MM.1S (cell line): Measurements from ENCODE around the gene CCR6.

ENCODE experiments used
- CTCF ChIP-seq: fragments of 300-600 bp; sonication (generic); IDR thresholded peaks from 2 replicates; pipeline ENCODE4 v1.5.1; 2016; ENCODE audit warnings: antibody characterized with exemption, low read length, mixed read lengths
- EZH2phosphoT487 ChIP-seq: fragments of 300-600 bp; sonication (generic); IDR thresholded peaks from 2 replicates; pipeline ENCODE4 v1.6.1; 2018; ENCODE audit warnings: antibody characterized with exemption, low read length

- no peak for TF ChIP-seq CTCF
- no peak for TF ChIP-seq EZH2phosphoT487
These were observed 11.3 kb upstream of the CCR6 start for GRCh38 chr6:167111597-167111996.
